Right atrium auricular region (tissue), 2 donors: ENCODE results near the gene AP4S1. TPM values are rescaled to one million over a fixed set of nuclear protein-coding genes. Genes with fewer than 3 reads are reported as not detected.

Experiments used
- DNase-seq: peaks from one replicate; pipeline ENCODE4 v3.0.0-alpha.2; 2019; ENCODE audit warnings: low spot score
- H3K27ac ChIP-seq, 2 donors: fragments of 200-600 bp; sonication (generic); 1 replicate in 1 of 2; 2 replicates in 1 of 2; pipeline ENCODE4 v1.5.1; 2016 to 2019
- H3K27me3 ChIP-seq, 2 donors: fragments of 200-600 bp; sonication (generic); one replicate each; pipeline versions ENCODE4 v1.5.1 to v1.6.0; 2017 to 2019
- H3K36me3 ChIP-seq: fragments of 200-600 bp; sonication (generic); one replicate; pipeline ENCODE4 v1.5.1; 2016
- H3K4me1 ChIP-seq, 2 donors: fragments of 200-600 bp; sonication (generic); one replicate each; pipeline versions ENCODE4 v1.5.1 to v1.6.0; 2017 to 2019
- H3K4me3 ChIP-seq, 2 donors: fragments of 200-600 bp; sonication (generic); 1 replicate in 1 of 2; 2 replicates in 1 of 2; pipeline ENCODE4 v1.5.1; 2017 to 2019; ENCODE audit warnings: mild to moderate bottlenecking in 1 of 2, moderate library complexity in 1 of 2
- H3K9me3 ChIP-seq, 2 donors: fragments of 200-600 bp; sonication (generic); one replicate each; pipeline ENCODE4 v1.5.1; 2019
- CTCF ChIP-seq, 2 donors: fragments of 200-600 bp; sonication (generic); IDR thresholded peaks; one replicate each; pipeline ENCODE4 v1.5.1; 2019; ENCODE audit warnings: antibody characterized with exemption in 2 of 2
- total RNA-seq, 2 donors: library from RNA; depleted of rRNA; stranded (reverse); fragments of >200 nt; gene quantifications; one replicate each; pipeline ENCODE4 v1.1.0, GENCODE V29; 2016

The AP4S1 gene
- total RNA-seq, 2 donors from 2014 or later: 3.3 to 17.3 TPM

- no peak overlapping the region for H3K4me3 ChIP-seq
- H3K4me1 ChIP-seq: no peaks in the 10 kb centered on the region
- H3K36me3 ChIP-seq: peaks cover 70% of the 10 kb centered on the region
- no peak for DNase-seq
- no peaks in the 10 kb centered on the region for H3K9me3 ChIP-seq
- H3K27me3 ChIP-seq: no peaks in the 10 kb centered on the region
- no peak overlapping the region for H3K27ac ChIP-seq
- no peak for TF ChIP-seq CTCF (IDR thresholded peaks at IDR 0.05)
Observed at GRCh38 chr14:31122098-31122611, 96.7 kb downstream of the AP4S1 start.

- H3K27ac ChIP-seq: no peak overlapping the region
- H3K4me1 ChIP-seq: no peaks in the 10 kb centered on the region
- no peak for TF ChIP-seq CTCF (IDR thresholded peaks at IDR 0.05)
- H3K4me3 ChIP-seq: no peak overlapping the region
- peaks cover 72% of the 10 kb centered on the region for H3K36me3 ChIP-seq
- no peaks in the 10 kb centered on the region for H3K27me3 ChIP-seq
- H3K9me3 ChIP-seq: no peaks in the 10 kb centered on the region
- no peak for DNase-seq
Observed at GRCh38 chr14:31122921-31123320, 97.5 kb downstream of the AP4S1 start.

DNA sequence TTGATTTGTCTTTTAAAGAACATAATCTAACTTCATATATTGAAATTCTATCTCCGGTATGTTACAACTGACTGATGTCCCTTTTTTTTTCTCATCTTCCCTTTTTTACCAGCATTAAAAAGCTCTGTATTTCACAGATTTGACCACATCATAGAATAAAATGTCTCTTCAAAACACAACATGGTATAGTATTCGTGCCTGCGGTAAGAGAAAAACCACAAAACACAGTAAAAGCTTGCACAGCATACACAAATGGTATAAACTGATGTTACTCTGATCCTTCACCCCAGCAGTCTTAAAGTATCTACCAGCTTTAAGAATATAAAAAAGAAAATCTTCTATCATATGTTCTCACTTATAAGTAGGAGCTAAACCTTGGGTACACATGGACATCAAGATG is 98.7 kb downstream of the AP4S1 start:
- Histone ChIP-seq H3K27ac (no peak overlapping the region), H3K4me3 (no peak overlapping the region), H3K9me3 (no peaks in the 10 kb centered on the region), H3K36me3 (peaks cover 72% of the 10 kb centered on the region), H3K27me3 (no peaks in the 10 kb centered on the region), H3K4me1 (no peaks in the 10 kb centered on the region)
- no peak for DNase-seq
- no peak for TF ChIP-seq CTCF (IDR thresholded peaks at IDR 0.05)

GRCh38 chr14:31125231-31125630 is 99.8 kb downstream of the AP4S1 start:
- Histone ChIP-seq H3K36me3 (peaks cover 69% of the 10 kb centered on the region), H3K4me1 (no peaks in the 10 kb centered on the region), H3K27me3 (no peaks in the 10 kb centered on the region), H3K4me3 (no peak overlapping the region), H3K27ac (no peak overlapping the region), H3K9me3 (no peaks in the 10 kb centered on the region)
- no peak for TF ChIP-seq CTCF (IDR thresholded peaks at IDR 0.05)
- DNase-seq: no peak

- no peak for DNase-seq
- H3K27ac ChIP-seq: no peak overlapping the region
- H3K27me3 ChIP-seq: no peaks in the 10 kb centered on the region
- no peaks in the 10 kb centered on the region for H3K4me1 ChIP-seq
- no peak overlapping the region for H3K4me3 ChIP-seq
- no peaks in the 10 kb centered on the region for H3K9me3 ChIP-seq
- peaks cover 64% of the 10 kb centered on the region for H3K36me3 ChIP-seq
- TF ChIP-seq CTCF (IDR thresholded peaks at IDR 0.05): no peak
Observed at GRCh38 chr14:31126680-31127079, 101.2 kb downstream of the AP4S1 start.

GRCh38 chr14:31127690-31128089 is 102.2 kb downstream of the AP4S1 start:
- DNase-seq: no peak
- H3K9me3 ChIP-seq: no peaks in the 10 kb centered on the region
- no peak overlapping the region for H3K27ac ChIP-seq
- no peak for TF ChIP-seq CTCF (IDR thresholded peaks at IDR 0.05)
- no peaks in the 10 kb centered on the region for H3K4me1 ChIP-seq
- H3K36me3 ChIP-seq: peaks cover 64% of the 10 kb centered on the region
- H3K27me3 ChIP-seq: no peaks in the 10 kb centered on the region
- H3K4me3 ChIP-seq: no peak overlapping the region
